Activated T-helper 1 cell treated with Interleukin-2 at 50 U/mL for 16 hours (primary cell): Measurements from ENCODE around the gene ACSL6.
A peak's percentile ranks its signal among the peaks of the same experiment; 100 is the strongest.

Experiments
- DNase-seq: peaks from one replicate; pipeline ENCODE4 v3.0.0-alpha.2; 2020; ENCODE audit warnings: low read depth

ACSL6 gene

GRCh38 chr5:132017316-132017715 is 5.9 kb upstream of the ACSL6 start:
- no peak for DNase-seq

GRCh38 chr5:132016721-132017250 is 5.3 kb upstream of the ACSL6 start:
- no peak for DNase-seq

- no peak for DNase-seq
Measured at GRCh38 chr5:132013711-132014110, 2.3 kb upstream of the ACSL6 start.

- DNase-seq = no peak
Measured at GRCh38 chr5:132013006-132013689, 1.7 kb upstream of the ACSL6 start.

DNA sequence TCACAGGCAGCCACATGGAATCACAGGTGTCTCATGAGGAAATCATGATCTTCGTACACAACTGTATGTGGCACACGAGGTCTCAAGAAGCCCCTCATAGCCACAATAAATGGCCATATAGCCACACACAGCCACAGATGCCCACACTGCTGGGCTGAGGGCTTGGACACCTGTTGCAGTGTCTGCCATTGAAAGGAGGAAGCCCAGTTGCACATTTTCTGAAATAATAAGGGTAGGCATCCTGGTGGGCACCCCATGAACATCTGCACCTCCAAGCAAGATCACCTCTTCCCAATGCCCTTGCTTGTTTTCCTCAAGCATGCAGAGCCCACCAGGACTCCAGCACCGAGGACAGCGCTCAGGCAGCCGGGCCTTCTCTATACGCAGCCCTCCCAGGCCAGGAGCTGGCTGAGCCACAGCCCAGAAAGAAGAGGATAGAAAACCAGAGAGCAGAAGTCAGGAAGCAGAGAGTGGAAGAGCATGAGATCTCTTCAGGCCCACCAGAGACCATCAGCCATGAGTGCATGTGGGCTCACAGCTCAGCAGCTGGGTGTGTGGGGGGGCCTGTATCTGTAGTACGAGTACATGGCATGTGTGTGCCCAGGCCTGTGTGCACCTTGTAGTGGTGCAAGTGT is 1.0 kb upstream of the ACSL6 start:
- DNase-seq = no peak

DNA sequence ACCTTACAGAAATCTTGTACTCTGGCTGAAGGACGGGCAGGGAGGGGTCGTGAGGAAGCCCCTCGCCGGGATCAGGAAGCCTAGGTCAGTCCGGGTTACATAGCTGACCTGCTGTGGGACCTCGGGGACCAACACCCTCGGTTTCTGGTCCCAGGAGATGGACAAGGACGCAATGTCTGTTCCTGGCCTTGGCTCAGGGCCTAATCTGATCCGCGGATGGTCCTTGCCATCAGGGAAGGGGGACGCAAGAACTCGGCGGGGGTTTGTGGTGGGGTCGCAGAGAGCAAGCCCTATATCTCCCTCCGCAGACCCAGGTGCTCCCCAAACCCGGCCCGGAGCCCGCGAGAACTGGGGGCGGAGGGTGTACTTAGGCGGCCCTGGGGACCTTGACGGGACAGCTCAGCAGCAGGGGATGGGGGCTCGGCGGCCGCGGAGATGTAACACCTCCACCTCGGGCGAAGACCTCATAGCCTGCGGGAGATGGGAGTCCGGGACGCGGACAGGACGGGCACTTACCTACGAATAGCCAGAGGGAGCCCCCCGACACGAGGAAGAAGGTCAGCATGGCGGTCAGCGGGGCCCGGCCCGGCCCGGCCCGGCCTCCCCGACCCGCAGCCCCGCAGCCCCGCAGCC is 353 bp downstream of the ACSL6 start:
- no peak for DNase-seq

- no peak for DNase-seq
Measured at GRCh38 chr5:132010645-132010988, 841 bp downstream of the ACSL6 start.

GRCh38 chr5:132009706-132010405 is 1.6 kb downstream of the ACSL6 start:
- no peak for DNase-seq

DNA sequence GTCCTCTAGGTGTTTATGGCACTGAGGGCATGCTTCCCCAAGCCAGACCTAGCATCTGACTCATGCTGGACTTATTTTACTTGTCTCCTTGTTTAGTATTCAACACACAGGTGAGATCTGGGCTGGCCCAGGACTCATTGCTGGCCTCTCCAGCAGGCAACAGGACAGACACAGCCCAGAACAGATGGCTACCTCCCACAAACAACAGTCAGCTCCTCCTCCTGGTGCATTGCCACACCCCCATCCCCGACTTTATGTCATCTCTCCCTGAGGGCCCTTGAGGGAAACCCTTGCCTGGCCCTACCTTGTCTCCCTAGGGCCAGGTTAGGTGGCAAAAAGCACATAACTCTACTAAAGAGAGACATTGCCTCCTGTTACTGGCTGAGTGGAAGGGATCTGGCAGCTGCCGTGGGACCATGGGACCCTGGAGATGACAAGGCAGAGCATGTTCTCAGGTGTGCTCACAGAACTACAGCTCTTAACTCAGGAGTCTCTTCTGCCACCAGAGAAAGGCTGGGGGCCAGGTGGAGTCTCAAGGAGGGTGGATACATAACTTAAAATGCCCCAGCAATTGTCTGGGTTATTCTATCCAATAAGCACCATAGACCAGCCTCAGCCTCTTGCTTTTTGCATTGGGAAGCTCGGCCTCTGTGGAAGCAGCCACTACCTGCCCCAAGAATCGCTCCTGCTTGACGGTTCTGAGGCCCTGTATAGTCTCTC is 2.3 kb downstream of the ACSL6 start:
- no peak for DNase-seq

GRCh38 chr5:132008163-132008473 is 3.3 kb downstream of the ACSL6 start:
- DNase-seq = no peak

GRCh38 chr5:132007399-132008162 is 3.9 kb downstream of the ACSL6 start:
- DNase-seq = peak; percentile 39

GRCh38 chr5:132006331-132007120 is 4.9 kb downstream of the ACSL6 start:
- DNase-seq = no peak

GRCh38 chr5:132005591-132005990 is 5.9 kb downstream of the ACSL6 start:
- DNase-seq = no peak

GRCh38 chr5:132003982-132004381 is 7.5 kb downstream of the ACSL6 start:
- no peak for DNase-seq

GRCh38 chr5:132003170-132003744 is 8.2 kb downstream of the ACSL6 start:
- no peak for DNase-seq

DNA sequence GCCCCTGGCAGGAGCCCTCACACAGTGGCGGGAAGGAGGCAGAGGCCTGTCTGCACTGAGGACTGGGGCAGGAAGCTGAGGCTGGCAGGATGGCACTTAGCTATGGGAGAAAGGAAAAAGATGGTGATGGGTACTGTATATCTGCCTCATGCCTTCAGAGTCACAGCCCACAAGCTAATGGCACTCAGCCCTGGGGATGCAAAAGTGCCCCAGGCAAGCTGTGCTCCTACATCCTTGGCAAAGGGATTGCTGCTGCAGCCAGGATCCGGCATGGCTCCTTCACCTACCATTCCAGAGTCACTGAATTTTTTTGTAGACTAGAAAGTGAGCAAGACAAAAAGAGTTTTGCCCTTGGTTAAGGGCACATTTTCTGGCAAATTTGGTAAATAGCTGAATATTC is 8.7 kb downstream of the ACSL6 start:
- DNase-seq = no peak

GRCh38 chr5:132001647-132002561 is 9.6 kb downstream of the ACSL6 start:
- DNase-seq = no peak

DNA sequence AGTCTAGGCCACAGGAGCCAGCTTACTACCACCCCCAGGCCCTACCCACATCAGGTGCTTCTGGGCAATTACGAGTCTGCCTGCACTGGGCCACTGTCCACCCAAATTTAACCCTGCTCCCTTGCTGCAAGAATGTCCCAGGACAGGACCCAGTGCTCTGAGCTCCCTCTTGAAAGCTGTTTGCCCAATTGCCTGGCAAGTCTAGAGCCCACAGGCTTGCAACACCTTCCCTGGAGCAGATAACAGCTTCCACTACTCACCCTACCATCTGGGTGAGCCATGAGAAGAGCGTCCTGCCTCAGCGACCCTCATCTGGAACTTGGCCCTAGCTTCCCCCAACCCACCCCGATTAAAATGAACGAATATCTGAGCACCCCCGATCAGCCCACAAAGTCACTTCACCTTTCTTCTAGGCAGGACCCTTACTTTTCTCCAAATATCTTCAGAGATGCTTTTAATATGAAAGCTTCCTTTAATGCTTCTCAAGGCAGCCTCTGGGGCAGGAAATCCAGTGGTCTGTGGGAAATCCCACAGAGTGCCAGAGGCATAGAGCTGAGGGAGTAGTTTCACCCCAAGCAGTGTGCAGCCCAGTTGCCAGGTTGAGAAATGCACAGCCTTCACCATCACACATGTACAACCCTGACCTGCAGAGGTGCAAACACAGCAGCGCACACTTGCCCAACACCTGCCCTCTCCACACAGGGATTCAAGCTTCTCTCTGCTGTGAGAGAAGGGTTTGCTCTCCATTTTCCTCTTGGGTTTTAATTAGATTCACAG is 10.6 kb downstream of the ACSL6 start:
- DNase-seq = peak; percentile 26

DNA sequence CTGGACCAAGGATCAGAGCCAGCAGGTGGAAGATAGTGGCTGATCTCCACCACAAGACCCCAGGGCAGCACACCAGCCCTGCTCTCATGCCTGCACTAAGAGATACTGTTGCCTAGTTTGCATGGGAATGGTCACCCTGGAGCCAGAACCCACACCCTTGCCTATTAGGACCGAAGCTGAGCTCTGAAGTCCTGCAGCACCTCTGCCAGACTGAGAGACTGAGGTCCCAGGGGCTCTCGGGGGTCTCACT is 11.3 kb downstream of the ACSL6 start:
- no peak for DNase-seq
